ENCODE measurements around the gene RPUSD3.

The RPUSD3 gene

GRCh38 chr3:9828801-9829755 is 14.7 kb downstream of the RPUSD3 start:
- no peak for TF ChIP-seq CTCF (IDR thresholded peaks at IDR 0.05; ENCODE audit: insufficient read depth, missing control alignments)
- FAIRE-seq (no peak), DNase-seq (ENCODE audit: insufficient read length, low spot score) (no peak)

GRCh38 chr3:9826815-9827573 is 16.8 kb downstream of the RPUSD3 start:
- FAIRE-seq, result no peak
- peak; percentile 28 for TF ChIP-seq CTCF (IDR thresholded peaks at IDR 0.05; ENCODE audit: insufficient read depth, missing control alignments)
- DNase-seq (ENCODE audit: insufficient read length, low spot score), result no peak

GRCh38 chr3:9825451-9826040 is 18.3 kb downstream of the RPUSD3 start:
- FAIRE-seq (no peak), DNase-seq (ENCODE audit: insufficient read length, low spot score) (no peak)
- no peak for TF ChIP-seq CTCF (IDR thresholded peaks at IDR 0.05; ENCODE audit: insufficient read depth, missing control alignments)

GRCh38 chr3:9820946-9821345 is 22.9 kb downstream of the RPUSD3 start:
- FAIRE-seq, result no peak
- no peak for DNase-seq (ENCODE audit: insufficient read length, low spot score)
- peak; percentile 17 for TF ChIP-seq CTCF (IDR thresholded peaks at IDR 0.05; ENCODE audit: insufficient read depth, missing control alignments)

GRCh38 chr3:9820543-9820942 is 23.3 kb downstream of the RPUSD3 start:
- DNase-seq (ENCODE audit: insufficient read length, low spot score) (no peak), FAIRE-seq (no peak)
- no peak for TF ChIP-seq CTCF (IDR thresholded peaks at IDR 0.05; ENCODE audit: insufficient read depth, missing control alignments)

- FAIRE-seq (no peak), DNase-seq (ENCODE audit: insufficient read length, low spot score) (no peak)
- TF ChIP-seq CTCF (IDR thresholded peaks at IDR 0.05; ENCODE audit: insufficient read depth, missing control alignments), result no peak
These were observed 25.0 kb downstream of the RPUSD3 start for GRCh38 chr3:9818666-9819335.
